GM21529 (cell line): Measurements from ENCODE around the gene CCDC117.

Source experiments
- ATAC-seq: cut with Tn5 transposase; IDR thresholded peaks from one replicate; pipeline ENCODE4 v1.9.1; 2021; ENCODE audit not compliant: unreplicated experiment

CCDC117 gene

GRCh38 chr22:28769394-28770085 lies 3.0 kb upstream of the CCDC117 start:
- ATAC-seq, result no peak

GRCh38 chr22:28771195-28771791 lies 1.2 kb upstream of the CCDC117 start:
- ATAC-seq, result no peak

- ATAC-seq, result peak; percentile 18
Observed at GRCh38 chr22:28773461-28773867, 969 bp downstream of the CCDC117 start.

- ATAC-seq, result no peak
Observed at GRCh38 chr22:28774378-28774777, 1.9 kb downstream of the CCDC117 start.

GRCh38 chr22:28779833-28780232 lies 7.3 kb downstream of the CCDC117 start:
- ATAC-seq, result no peak

- ATAC-seq, result no peak
Observed at GRCh38 chr22:28780296-28780695, 7.8 kb downstream of the CCDC117 start.

- ATAC-seq, result no peak
Observed at GRCh38 chr22:28783786-28784671, 11.5 kb downstream of the CCDC117 start.

- ATAC-seq, result no peak
Observed at GRCh38 chr22:28788601-28789000, 16.1 kb downstream of the CCDC117 start.

GRCh38 chr22:28791124-28791523 lies 18.6 kb downstream of the CCDC117 start:
- no peak for ATAC-seq

- ATAC-seq, result peak; percentile 64
Observed at GRCh38 chr22:28791841-28792490, 19.5 kb downstream of the CCDC117 start.

- peak; percentile 41 for ATAC-seq
Observed at GRCh38 chr22:28792491-28793383, 20.2 kb downstream of the CCDC117 start.

- no peak for ATAC-seq
Observed at GRCh38 chr22:28793976-28794584, 21.6 kb downstream of the CCDC117 start.

- no peak for ATAC-seq
Observed at GRCh38 chr22:28795071-28795693, 22.7 kb downstream of the CCDC117 start.

- no peak for ATAC-seq
Observed at GRCh38 chr22:28795932-28796856, 23.7 kb downstream of the CCDC117 start.

GRCh38 chr22:28798810-28799605 lies 26.5 kb downstream of the CCDC117 start:
- no peak for ATAC-seq

- ATAC-seq, result peak; percentile 21
Observed at GRCh38 chr22:28799606-28800307, 27.3 kb downstream of the CCDC117 start.
